GM19240 (cell line): ENCODE measurements around the gene LRRC8D.

Source experiments
- DNase-seq: peaks from one replicate; pipeline ENCODE4 v3.0.0; 2011; ENCODE audit warnings: low spot score; ENCODE audit not compliant: insufficient read length

Gene LRRC8D

GRCh38 chr1:89866568-89866967 is 45.7 kb downstream of the LRRC8D start:
- DNase-seq, result no peak

GRCh38 chr1:89870998-89871397 is 50.2 kb downstream of the LRRC8D start:
- DNase-seq, result no peak

GRCh38 chr1:89871768-89872473 is 51.1 kb downstream of the LRRC8D start:
- DNase-seq, result no peak

GRCh38 chr1:89872567-89872966 is 51.7 kb downstream of the LRRC8D start:
- no peak for DNase-seq

GRCh38 chr1:89873288-89873687 is 52.5 kb downstream of the LRRC8D start:
- no peak for DNase-seq

GRCh38 chr1:89873770-89874169 is 52.9 kb downstream of the LRRC8D start:
- no peak for DNase-seq

GRCh38 chr1:89876463-89876862 is 55.6 kb downstream of the LRRC8D start:
- DNase-seq, result no peak

GRCh38 chr1:89877756-89878155 is 56.9 kb downstream of the LRRC8D start:
- DNase-seq, result no peak

- no peak for DNase-seq
Observed at GRCh38 chr1:89878256-89878655, 57.4 kb downstream of the LRRC8D start.

- no peak for DNase-seq
Observed at GRCh38 chr1:89880679-89881078, 59.8 kb downstream of the LRRC8D start.

GRCh38 chr1:89881415-89882058 is 60.7 kb downstream of the LRRC8D start:
- DNase-seq, result no peak

- no peak for DNase-seq
Observed at GRCh38 chr1:89882348-89883029, 61.7 kb downstream of the LRRC8D start.

- DNase-seq, result no peak
Observed at GRCh38 chr1:89883030-89883379, 62.2 kb downstream of the LRRC8D start.

GRCh38 chr1:89884718-89885596 is 64.1 kb downstream of the LRRC8D start:
- DNase-seq, result no peak

GRCh38 chr1:89887270-89887669 is 66.4 kb downstream of the LRRC8D start:
- no peak for DNase-seq

- no peak for DNase-seq
Observed at GRCh38 chr1:89887713-89888112, 66.9 kb downstream of the LRRC8D start.

GRCh38 chr1:89888480-89889322 is 67.9 kb downstream of the LRRC8D start:
- DNase-seq, result no peak

GRCh38 chr1:89889323-89889615 is 68.4 kb downstream of the LRRC8D start:
- no peak for DNase-seq

GRCh38 chr1:89890085-89890752 is 69.4 kb downstream of the LRRC8D start:
- DNase-seq, result no peak

GRCh38 chr1:89892816-89893215 is 72.0 kb downstream of the LRRC8D start:
- no peak for DNase-seq
